Erythroblast (primary cell): ENCODE measurements around the gene FBXO42.
"Not testable (repeated sequence)": the region's sequence is repeated elsewhere in the genome, so short reads cannot be mapped to it uniquely, and the experiment has no call there.

Experiments
- DNase-seq, 2 experiments: peaks; one replicate each; lab custom pipeline; 2025; lab: John Stamatoyannopoulos, UW
- GATA1 ChIP-seq: IDR thresholded peaks from 2 replicates; pipeline ENCODE4 v1.6.1; 2011; ENCODE audit warnings: low read depth, mild to moderate bottlenecking, control low read depth, low read length, moderate library complexity
- POLR2A ChIP-seq: IDR thresholded peaks from 2 replicates; pipeline ENCODE4 v1.6.1; 2011; ENCODE audit warnings: mild to moderate bottlenecking, low read length

The FBXO42 gene

DNA sequence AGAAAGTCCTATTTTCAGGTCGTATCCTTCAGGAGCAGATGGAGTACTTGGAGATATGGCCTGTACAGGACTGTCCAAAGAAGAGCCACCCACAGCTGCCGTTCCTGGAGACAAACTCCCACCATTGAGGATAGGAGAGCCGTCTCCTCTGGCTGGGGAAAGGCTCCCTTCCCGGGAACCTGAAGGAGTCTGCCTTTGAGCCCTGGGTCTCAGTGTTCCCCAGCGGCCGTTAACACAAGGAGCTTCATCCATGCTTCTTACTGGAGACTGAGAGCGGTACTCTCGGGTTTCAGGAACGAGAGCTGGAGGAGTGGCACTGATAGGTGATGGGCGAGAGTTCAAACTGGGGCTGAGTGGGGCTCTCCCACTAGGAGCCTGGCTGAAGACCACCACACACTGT, 100.9 kb downstream of the FBXO42 start:
- DNase-seq: no peak
- no peak for TF ChIP-seq GATA1
- no peak for TF ChIP-seq POLR2A

DNA sequence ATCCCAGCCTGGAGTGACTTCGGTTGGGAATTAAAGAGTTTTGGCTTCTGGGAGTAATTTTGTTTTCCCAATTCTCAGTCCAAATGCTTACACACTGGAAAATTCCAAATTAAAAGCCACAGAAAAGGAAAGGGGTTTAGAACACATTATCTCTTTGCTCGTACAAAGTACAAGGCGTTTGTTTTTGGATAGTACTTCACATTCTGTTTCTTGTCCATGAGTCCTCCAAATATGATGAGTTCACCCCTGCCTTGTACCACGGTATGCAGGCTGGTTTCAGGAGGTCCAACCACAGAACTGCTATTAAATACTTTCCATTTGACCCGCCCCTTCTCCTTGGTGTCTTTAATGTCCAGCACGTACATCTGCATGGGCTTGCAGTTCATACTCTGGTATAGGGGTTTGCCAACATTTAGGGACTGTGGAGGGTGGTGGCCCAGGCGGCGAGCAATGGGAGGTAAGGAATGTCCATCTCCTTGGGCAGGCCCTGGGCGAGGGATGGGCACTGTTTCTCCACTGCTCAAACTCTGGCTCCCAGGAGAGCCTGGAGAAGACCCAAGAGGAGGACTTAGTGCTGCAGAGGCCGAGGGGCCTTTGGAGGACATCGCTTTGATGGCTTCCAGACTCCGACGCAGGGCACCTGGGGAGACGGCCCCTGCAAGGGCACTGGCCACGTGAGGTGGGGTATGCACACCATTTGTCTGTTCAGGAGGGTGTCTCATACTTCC, 101.6 kb downstream of the FBXO42 start:
- DNase-seq: no peak

DNA sequence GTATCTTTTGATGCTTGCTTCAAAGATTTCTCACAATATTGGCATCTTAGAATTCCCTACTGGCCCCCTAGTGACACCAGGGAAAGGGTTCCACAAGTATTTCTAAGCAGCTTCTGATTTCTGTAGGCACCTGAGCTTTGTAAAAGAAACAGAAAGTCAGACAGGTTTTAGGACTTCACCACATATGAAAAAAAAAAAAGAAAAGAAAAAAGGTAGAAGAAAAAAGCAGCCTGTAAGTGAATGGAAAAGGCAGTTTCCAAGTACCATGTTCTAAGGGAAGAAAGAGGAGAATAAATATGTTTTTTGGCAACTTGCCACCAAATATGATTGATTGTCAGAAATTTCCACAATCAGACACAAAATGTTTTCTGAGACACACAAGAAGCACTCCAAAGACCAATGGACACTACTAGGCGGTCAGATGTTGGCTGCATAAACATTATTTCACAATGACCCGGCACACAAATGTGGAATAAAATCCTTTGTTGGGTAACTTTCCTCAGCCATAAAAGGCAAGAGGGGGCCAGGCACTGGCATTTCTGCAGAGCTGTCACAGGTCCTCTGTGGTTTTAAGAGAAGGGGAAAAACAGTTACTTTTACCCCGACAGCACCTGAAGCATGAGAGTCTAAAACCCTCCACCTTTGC, 102.6 kb downstream of the FBXO42 start:
- TF ChIP-seq POLR2A: no peak
- no peak for TF ChIP-seq GATA1
- peak in 1 of 2 experiments; percentile 58 for DNase-seq

More for the DNA sequence above, 101.6 kb downstream of the FBXO42 start:
- no peak for TF ChIP-seq POLR2A
- no peak for TF ChIP-seq GATA1

DNA sequence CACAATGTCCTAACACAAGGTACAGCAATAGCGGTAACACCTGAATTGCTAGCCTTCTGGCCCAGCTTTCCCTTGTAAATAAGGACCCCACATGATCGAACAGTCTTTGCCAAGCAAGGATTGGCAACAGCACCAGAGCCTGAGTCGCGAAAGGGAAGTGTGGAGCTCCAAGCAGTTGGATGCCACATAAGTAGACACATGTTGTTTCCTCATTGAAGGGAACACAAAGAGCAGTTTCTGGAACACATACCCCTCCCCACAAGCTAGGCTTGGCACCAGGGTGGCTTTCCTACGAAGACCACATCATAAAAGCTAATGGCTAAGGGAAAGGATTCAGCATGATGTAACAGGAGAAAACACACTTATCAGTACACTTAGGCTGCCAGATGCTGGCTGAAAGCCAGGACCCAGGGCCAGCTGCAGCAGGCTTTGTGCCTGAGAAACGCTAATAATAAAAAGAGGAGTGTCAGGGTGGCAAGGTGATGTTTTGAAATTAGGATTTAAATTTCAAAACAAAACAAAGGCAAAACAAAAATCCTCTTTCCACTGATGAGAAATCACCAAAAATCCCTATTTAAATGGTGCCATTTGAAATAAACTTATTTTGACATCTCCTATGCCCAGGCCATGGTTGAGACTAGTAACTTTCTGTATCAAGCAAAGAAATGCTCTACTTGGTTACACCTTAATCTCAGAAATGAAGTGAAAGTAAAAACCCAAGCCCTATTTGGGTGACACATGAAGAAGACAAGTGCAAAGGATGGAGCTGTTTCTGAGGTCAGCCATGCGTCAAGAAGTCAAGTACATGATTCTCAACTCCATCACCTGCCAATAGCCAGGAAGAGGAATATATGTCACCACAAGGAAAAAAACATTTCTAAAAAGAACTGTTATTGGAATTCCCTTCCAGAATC, 103.4 kb downstream of the FBXO42 start:
- TF ChIP-seq POLR2A: peak; percentile 34
- no peak for TF ChIP-seq GATA1
- peak; percentile 97 for DNase-seq

GRCh38 chr1:16248007-16248436, 104.3 kb downstream of the FBXO42 start:
- no peak for TF ChIP-seq GATA1
- no peak for TF ChIP-seq POLR2A
- peak in 1 of 2 experiments; percentile 47 for DNase-seq

DNA sequence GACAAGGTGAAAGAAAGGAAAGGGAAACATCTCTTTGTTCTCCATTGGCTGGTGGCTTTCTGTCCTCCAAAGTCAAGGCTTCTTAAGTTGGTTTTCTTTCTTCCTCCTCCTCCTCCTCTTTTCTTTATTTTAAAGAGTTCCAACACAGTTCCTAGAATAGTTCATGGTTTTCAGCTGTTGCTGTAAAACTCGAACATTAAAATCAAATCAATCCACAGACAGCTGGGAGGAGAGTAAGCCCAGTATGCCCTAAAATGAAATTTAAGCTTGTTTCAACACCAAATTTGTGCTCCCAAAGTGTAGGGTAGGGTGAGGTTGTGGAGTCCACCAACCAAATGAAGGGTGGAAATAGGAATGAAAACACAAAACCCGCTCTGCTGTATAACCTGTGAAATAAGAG, 104.8 kb downstream of the FBXO42 start:
- TF ChIP-seq GATA1 (no peak), POLR2A (no peak)
- DNase-seq: no peak

GRCh38 chr1:16246961-16247360, 105.3 kb downstream of the FBXO42 start:
- TF ChIP-seq POLR2A: no peak
- no peak for TF ChIP-seq GATA1
- no peak for DNase-seq

GRCh38 chr1:16246239-16246638, 106.0 kb downstream of the FBXO42 start:
- DNase-seq: not testable (repeated sequence)

DNA sequence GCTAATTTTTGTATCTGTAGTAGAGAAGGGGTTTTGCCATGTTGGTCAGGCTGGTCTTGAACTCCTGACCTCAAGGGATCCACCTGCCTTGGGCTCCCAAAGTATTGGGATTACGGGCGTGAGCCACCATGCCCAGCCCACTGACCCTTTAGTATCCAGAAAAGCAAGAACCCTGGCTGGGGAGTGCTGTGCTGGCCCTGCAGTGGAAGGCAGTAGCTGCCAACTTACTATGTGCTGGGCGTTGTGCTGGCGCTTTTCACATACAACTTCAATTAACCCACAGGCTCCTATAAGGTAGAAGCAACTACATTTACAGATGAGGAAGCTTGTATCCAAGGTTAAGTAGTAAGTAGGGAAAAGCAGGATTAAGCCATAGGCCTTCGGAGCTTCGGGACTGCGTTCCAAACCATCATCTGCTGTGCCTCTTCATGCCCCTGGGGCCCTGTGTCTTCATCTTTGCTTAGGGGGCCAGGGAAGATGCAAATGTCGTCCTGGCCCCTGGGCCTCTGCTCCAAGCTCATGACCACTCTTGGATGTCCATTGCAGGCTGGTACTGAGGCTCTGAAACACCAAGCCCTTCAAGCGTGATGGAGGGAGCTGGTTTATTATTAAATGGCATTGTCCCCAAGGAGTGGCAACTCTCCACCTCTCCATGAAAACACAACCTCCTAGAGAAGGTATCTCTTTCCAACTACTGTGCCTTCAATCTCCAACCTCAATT, 106.6 kb downstream of the FBXO42 start:
- TF ChIP-seq POLR2A (no peak), GATA1 (no peak)
- DNase-seq: no peak

- TF ChIP-seq POLR2A (no peak), GATA1 (no peak)
- DNase-seq: no peak
These were observed 107.5 kb downstream of the FBXO42 start for GRCh38 chr1:16244650-16245285.

- TF ChIP-seq POLR2A (no peak), GATA1 (no peak)
- peak; percentile 90 to 94 for DNase-seq
These were observed 108.2 kb downstream of the FBXO42 start for GRCh38 chr1:16243936-16244649.

- no peak for TF ChIP-seq GATA1
- no peak for TF ChIP-seq POLR2A
- DNase-seq: peak; percentile 83 to 93
These were observed 109.1 kb downstream of the FBXO42 start for GRCh38 chr1:16243215-16243610.
